CD4-positive, alpha-beta T cell treated with Interleukin-15 for 4 hours (primary cell): Measurements from ENCODE around the gene C10orf90.

Experiments
- DNase-seq: peaks from one replicate; pipeline ENCODE4 v3.0.0-alpha.2; 2020; ENCODE audit warnings: low spot score

Gene C10orf90

DNA sequence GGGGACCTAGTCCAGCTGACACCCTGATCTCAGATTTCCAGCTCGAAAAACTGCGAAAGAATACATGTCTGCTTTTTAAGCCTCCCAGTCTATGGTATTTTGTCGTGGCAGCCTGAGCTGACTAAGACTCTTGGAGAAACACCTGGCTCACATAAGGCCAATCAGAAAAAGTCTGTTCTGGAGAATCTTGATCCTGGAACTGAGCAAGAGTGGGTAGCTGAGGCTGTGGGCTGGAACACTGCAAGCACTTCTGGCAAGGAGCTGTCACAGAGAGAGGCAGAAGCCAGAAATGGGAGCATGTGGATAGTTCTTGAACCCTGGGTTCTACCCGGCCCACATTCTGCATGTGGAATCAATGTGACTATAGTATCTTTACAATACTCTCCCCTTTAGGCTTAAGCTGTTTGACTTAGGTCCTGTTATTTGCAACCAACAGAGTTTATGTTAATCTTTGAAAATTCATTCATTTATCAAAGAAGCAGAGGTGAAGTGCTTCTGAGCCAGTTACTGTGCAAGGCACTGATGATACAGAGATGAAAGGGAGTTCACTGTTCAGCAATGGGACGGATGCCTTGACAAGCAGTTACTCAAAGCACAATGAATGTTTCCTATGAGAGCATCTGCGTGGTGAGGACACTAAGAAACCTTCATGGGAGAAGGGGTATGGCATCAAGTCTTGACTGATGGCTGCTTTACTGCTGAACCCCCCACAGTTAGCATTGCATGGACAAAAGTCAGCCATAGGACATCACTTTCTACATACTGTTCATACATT lies 4.4 kb upstream of the C10orf90 start:
- DNase-seq: no peak

DNA sequence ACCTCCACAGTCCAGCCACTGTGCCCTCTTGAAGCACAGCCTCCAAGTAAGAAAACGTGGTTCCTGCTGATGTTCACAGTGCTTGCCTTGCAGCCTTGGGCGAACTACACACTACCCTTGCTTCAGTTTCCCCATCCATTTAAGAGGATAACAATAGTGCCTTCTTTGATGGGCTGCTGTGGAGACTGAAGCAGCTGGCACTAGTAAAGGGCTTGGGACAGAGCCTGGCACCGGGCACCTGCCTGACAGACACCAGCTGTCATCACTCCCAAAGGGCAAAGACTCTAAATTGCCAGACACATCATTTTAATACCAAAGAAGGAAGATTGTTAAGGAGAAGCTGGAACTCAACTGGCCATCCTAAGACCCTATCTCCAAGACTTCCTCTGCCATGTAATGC lies 3.1 kb upstream of the C10orf90 start:
- no peak for DNase-seq

DNA sequence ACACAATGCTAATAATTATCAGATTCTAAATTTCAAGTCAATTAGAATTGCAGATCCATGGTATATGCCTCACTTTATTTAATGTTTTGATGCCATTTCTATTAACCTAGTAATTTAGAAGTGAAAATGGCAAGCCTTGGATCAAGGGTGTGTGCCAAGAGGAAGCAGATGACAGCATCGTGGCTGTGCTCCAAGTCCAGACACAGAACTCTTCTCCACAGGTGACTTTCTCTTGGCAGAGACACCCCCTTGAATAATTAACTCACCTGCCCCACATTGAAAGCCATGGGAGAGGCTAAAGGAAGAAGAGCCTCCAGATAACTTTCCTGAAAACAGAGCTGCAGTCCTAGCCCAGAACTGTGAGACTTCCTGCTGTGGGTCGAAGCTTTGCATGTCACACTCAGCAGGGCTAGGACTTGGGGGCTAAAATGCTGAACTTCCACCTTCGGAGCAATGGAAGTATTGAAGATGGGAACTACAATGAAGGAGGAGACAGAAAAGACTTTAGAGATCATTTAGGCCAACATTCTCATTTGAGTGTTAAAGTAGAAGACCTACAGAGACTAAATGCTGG lies 996 bp upstream of the C10orf90 start:
- no peak for DNase-seq

DNA sequence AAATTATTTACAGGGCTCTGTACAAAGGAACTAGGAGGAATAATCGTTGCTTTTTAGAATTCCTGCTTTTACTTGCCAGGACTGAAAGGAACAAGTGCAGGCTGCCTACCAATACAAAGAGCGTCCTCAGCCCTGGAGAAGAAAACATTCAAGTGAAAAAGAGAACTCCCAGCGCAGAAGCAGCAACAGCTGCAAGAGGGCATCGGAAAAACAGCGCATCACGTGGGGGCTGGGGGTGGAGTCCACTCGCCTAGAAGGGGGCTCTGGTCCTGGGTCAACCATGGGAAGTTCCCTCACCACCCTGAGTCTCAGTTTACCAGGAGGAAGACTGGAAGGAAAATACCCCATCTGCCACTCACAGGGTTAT lies 385 bp upstream of the C10orf90 start:
- DNase-seq: no peak

DNA sequence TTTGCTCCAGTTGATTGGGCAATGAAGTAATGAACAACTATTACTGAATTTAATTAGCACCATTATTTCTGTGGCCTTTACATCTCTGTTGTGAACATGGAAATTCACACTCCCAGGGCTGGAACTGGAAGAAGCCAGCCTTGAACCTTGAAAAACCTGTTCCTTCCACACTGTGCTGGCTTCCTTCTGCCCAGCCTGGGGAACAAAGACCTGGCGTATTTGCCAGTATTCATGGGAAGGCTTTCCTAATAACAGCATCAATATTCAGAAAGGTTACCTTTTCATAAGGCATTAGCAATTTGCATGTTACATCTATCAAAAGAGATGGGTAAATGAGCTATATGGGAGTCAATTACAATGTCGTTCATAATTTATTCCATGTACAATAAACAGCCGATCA lies 1.3 kb downstream of the C10orf90 start:
- DNase-seq: no peak

DNA sequence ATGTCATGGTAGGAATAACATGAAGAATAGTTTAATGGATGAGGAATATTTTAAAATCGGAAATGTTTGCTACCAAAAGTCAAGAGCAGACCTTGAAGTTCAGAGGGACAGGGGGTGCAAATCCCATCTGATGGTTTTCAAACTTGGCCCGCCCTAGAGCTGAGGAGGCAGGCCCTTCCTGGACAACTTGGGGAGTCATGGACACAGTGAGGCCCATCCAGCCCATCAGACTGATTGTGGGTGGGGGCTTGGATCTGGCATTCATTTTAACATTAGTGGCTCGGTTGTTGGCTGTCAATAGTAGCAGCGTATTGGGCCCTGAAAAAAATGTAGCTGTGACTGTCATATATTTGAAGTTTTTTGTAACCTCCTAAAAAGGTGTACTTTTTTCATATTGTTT lies 2.0 kb downstream of the C10orf90 start:
- DNase-seq: no peak

DNA sequence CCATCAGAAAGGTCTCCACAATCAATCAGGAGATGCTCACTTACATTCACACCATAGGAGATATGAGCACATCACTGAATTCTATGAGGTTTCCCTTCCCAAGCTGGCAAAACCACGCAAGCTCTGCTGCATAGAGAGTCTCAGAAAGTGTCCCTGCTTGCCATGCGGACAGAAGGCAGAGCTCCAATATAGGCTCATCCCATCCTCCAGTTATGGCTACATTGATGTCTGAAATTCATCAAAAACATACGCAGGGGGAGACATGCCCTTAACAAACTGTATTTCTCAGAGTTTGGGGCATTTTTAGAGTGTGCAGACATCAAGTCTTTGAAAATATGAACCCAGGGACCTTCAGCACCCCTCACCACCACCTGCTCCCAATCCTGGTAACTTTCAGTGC lies 2.9 kb downstream of the C10orf90 start:
- DNase-seq: no peak

DNA sequence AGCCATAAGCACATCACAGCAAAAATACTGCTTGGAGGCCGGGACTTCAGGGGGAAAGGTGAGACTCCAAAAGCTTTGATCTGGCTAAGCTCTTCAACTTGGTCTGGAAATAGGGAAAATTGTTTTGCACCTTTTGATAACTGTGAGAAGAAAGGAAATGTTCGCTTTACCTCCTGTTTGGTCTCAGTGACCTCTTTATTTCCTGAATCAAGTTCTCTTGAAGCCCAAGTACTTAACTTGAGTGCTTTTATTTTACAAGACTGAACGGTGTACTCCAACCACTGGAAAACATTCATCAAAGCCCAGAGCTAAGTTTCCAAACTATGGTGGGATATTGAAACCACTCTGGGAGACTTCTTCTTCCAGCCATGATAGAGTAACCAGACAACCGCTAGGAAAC lies 5.3 kb downstream of the C10orf90 start:
- DNase-seq: no peak

DNA sequence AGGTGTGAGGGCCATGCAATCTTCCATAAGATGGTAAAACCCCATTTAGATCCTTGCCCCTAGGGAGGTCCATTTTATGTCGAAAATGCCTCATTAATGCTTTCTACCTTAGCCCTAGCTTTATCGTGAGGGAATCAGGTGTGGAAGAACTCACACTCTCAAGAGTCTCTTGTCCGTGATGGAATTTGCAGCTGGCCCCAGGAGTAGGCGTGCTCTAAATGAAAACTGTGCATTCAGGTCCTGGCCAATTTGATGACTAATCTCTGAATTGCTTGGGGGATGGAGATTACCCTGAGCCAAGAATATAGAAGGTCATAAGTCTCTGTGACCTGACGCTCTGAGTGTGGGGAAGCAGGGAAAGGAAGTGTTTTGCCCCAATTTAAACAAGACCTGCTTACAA lies 6.6 kb downstream of the C10orf90 start:
- no peak for DNase-seq

DNA sequence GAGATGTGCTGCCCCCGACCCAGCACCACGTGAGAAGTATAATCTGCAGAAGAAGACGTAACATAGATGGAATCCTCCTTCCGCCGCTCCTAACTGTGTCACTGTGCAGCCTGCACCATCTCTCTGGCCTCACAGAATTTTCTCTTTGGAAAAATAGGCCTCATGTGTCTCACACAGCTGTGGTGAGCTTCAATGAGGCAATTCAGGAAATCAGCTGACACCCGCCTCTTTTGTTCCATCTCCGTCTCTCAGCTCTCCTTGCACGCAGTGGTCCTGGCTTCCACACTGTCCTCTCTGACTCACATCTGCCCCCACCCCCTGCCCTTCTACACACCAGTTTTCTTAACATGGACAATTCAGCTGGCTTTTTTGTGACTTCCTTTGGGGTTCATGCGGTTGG lies 7.2 kb downstream of the C10orf90 start:
- no peak for DNase-seq

DNA sequence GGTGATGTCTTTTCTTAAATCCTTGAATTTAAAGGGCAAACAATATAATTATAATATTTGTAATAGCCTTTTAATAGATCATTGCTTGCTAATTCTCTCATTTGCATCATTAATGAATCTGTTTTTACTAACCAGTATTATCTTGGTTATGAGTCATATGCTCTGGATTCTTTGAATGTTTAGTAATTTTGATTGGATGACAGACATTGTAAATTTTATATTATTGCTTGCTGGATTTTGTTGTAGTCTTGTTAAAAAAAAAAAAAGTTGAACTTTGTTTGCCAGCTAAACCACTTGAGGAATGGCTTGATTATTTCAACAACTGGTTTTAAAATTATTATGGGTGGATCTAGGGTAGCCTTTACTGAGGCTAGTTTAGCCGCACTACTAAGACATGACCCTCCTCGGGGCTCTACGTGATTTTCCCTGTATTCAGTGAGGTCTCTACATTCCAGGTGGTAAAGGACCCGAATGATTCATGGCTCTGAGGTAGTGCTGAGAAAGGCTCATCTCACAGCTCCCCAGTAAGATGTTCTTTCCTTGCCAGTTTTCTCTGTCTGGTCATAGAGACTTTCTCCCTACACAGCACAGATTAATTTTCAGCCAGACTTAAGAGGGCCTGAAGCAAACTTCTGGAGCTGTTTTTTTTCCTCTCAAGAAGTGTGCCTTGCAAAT lies 8.5 kb downstream of the C10orf90 start:
- no peak for DNase-seq

DNA sequence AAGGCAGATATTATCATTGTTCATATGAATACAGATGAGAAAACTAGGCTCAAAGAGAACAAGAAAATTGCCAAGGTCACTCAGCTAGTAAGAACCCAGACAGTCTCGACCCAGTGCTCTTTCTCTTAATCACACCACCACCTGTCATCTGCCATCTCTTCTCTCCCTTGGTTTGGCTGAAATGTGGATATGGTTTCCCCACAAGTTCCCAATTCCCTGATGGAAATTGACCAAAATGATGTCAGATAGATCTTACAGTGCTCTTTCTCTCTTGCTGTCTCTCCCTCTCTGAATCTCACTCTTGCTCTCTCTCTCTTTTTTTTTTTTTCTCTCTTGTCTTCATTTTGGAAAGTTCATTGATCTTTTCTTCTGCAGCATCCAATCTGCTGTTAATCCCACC lies 9.1 kb downstream of the C10orf90 start:
- no peak for DNase-seq

DNA sequence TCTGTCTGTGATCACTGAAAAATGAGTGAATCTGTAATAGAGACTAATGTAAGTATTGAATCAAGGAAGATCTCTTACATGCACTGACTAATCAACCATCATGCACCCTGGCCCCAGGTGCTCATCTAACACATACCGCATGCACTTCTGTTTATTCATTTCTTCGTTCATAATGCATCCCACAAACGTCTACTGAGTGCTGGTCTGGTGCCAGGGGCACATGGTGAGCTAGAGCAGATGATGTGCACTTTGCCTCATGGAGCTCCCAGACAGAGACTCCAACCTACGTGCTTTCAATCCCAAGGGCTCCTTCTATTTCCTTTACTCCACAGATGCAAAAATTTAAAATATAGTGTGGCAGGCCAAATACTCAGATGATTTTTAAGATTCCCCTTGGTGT lies 10.7 kb downstream of the C10orf90 start:
- no peak for DNase-seq

DNA sequence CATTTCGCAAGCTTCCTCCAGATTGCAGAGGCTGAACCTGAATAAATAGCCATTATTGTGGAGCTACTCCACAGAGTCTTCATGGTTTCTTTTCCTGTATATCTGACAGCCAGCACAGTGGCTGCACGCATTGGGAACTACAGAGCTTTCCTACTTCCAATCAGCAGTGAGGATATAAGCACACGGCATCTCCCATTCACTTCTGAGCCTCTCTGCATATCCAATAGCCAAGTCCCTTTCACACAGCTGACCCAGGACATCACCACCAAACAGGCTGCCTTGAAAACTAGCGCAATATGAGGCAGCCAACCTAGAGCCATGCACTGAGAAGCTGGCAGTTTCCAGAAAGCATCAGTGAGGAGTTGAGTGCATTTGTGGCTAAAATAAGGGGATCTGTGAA lies 11.6 kb downstream of the C10orf90 start:
- DNase-seq: no peak

DNA sequence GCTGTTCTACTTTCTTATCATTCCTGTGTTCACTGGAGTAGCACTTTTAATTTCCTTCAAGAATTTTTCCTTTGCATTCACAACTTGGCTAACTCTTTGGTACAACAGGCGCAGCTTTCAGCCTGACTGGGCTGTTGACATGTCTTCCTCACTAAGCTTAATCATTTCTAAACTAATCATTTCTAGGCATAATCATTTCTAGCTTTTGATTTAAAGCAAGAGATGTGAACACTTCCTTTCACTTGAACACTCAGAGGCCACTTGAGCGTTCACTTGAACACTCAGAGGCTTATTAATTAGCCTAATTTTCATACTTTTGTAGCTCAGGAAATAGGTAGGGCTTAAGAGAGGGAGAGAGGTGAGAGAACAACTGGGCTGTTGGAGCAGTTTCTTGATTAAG lies 15.9 kb downstream of the C10orf90 start:
- DNase-seq: no peak

DNA sequence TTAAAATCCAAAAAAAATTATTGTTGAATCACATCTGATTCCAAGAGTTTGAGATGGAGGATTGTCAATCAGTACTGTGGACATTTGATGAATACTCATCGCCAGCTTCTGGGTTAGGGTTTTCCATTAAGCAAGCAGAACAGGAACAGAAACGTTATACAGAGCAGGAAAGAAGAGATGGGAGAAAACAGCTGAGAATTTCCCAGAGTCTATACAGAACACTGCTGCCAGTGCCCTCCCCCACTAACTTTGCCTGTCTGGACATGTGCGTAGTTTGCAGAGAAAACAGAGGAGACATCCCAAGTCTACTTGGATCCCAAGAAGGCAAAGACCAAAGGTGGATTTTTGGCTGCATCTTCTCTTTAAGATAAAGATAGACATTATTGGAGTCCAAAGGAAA lies 19.0 kb downstream of the C10orf90 start:
- DNase-seq: no peak

DNA sequence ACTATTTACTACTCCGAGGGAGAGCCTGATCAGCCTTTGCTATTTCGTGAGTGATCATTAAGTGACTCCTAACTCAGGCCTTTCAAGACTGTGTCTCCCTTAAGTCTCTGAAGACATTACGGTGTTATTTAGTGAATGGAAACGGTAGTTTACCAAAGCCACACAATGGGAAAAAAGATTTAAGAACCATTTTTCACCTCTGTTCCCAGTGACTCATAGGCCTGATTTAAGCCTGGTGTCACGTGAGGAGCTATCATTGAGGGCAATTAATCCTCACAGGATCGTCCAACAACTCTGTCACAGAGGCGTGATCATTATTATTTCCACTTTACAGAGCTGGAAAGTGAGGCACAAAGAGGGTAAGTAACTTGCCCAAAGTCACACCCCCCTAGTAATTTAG lies 20.3 kb downstream of the C10orf90 start:
- DNase-seq: no peak

DNA sequence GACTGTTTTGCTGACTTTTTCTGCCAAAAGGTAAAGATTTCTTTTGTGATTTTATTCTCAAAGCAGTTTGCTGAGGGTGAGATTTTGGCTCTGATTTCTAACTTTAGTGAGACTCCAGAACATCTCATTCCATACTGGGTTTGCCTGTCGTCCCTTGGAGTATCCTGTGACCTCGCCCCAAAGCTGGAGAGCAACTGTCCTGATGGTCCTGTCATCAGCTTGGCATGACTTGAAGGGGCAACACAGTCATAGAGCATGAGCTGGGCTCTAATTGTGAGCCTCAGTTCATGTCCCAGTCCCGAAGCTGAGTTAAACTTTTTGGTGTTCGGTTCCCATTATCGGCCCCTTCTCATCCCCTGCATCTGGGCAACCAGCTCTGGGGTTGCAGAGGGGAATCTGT lies 23.4 kb downstream of the C10orf90 start:
- DNase-seq: no peak

DNA sequence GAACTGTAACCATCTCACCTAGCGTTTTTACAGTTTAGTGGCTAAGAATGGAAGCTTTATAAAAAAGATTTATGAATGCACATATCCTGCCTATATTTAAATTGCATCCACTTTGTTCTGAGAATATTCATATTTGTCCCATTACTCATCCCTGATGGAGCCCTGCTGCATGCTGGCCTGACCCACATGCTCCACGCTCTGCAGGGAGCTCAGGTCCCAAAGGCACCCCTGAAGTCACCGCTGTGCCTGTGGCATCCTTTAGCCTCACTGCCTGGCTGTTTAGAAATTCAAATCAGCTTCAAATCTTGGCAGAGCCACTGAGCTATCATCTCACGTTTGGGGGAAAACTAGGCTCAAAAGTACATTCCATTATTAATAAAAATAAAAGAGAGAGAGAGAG lies 24.4 kb downstream of the C10orf90 start:
- DNase-seq: no peak

DNA sequence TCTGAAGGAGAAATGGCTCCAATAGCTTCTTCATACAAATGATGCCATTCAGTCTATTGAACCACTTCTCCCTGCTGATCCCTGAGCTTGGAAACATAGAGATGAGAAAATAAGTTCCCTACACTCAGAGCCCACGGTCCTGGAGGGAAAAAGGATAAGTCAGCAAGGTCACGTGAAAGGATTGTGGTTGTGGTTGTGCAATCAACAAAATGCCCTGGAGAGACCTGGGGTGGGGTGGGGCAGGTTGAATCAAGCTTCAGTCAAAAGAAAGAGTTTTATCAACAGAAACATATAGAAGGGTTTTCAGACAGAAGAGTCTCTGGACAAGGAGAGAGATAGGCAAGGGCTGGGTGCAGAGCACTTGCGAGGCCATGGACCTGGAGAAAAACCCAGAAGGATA lies 30.1 kb downstream of the C10orf90 start:
- DNase-seq: no peak

DNA sequence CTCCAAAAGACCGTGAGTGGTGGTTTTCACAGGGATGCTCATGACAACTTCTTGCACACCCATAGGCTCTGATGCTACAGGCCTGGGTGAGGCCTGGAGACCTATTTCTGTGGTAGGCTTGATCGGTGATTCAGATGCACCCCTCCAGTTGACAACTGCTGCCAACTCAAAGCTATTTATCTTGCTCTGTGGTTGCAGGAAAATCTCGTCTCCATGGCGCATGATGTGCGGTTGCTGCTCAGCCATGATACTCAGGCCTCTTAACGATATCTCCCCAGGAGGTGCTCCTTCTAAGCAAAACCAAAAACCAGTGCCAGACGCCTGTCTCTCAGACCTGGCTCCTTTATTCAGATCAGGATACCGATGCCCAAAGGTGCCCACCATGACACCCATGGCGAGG lies 31.4 kb downstream of the C10orf90 start:
- DNase-seq: no peak

DNA sequence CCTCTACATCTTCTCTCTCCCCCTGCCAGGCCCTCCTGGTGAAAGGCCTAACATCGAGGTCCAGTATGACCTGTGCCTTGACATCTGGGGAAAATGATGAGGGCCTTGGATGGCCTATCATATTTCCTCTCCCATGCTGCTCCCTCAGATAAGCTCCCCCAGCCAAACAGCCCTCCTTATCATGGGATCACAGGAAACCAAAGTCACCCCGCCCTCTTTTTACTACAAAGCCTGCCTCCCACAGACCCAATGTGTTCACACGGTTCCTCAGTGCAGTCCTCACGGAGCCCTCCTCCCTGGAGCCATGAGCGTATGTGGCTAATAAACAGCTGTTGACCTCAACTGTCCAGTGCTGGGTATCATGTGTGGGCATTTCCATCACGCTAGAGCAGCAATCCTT lies 32.0 kb downstream of the C10orf90 start:
- DNase-seq: no peak

DNA sequence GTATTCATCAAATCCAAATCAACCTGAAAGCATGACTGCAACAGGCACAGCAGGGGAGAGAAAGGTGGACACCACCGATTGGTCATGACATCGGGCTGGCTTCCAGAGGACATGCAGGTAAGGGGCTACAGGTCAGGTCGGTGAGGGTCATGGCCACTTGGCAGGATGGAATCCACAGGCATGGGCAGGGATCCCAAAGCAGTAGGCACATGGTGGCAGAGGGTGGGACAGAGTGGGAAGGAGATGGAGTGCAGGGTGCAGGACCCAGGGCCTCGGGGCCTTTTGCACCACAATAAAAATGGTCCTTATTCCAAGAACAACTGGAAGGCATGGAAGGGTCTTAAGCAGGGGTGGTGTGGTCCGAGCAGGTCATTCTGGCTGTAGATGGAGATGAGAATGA lies 33.0 kb downstream of the C10orf90 start:
- DNase-seq: no peak

DNA sequence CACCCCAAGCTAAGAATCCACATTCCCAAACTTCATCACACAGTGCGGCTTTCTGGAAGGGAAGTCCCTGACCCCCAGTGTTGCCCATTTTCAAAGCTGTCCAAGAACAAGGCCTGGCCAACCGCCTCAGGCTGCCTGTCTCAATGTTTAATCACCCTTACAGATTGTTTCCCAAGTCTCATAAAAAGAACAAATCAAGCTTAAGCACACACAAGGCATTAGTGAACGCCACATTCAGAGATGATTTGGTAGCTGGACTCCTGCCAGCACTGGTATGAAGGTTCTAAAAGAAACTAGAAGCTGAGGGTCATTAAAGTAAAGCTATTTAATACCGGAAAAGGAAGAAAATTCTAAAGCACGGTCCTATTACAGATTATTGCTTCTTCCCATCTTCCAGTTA lies 35.6 kb downstream of the C10orf90 start:
- no peak for DNase-seq
